Smooth muscle cell (in vitro differentiated cells): ENCODE measurements around the gene CASZ1. TPM values are rescaled to one million over a fixed set of nuclear protein-coding genes. Genes with fewer than 3 reads are reported as not detected.

ENCODE experiments used
- DNase-seq: peaks from one replicate; lab custom pipeline; 2025; ENCODE audit not compliant: unreplicated experiment; lab: John Stamatoyannopoulos, UW
- H2AFZ ChIP-seq: fragments of 200-600 bp; sonication (generic); 2 replicates; pipeline ENCODE4 v1.6.0; 2016; ENCODE audit warnings: antibody characterized with exemption, low read depth, mild to moderate bottlenecking
- H3F3A ChIP-seq: fragments of 200-600 bp; sonication (generic); 2 replicates; pipeline ENCODE4 v1.6.0; 2017; ENCODE audit warnings: antibody characterized with exemption, low read depth
- H3K27ac ChIP-seq: fragments of 200-600 bp; sonication (generic); 2 replicates; pipeline ENCODE4 v1.5.1; 2016; ENCODE audit warnings: low read depth, mild to moderate bottlenecking
- H3K27me3 ChIP-seq: fragments of 200-600 bp; sonication (generic); 2 replicates; pipeline ENCODE4 v1.6.1; 2016; ENCODE audit warnings: low read depth, mild to moderate bottlenecking
- H3K36me3 ChIP-seq: fragments of 200-600 bp; sonication (generic); 2 replicates; pipeline ENCODE4 v1.5.1; 2016; ENCODE audit warnings: low read depth
- H3K4me1 ChIP-seq: fragments of 200-600 bp; sonication (generic); 2 replicates; pipeline ENCODE4 v1.5.1; 2016; ENCODE audit warnings: low read depth
- H3K4me2 ChIP-seq: fragments of 200-600 bp; sonication (generic); 2 replicates; pipeline ENCODE4 v1.6.0; 2016; ENCODE audit warnings: mild to moderate bottlenecking
- H3K4me3 ChIP-seq: fragments of 200-600 bp; sonication (generic); 2 replicates; pipeline ENCODE4 v1.5.1; 2016; ENCODE audit warnings: mild to moderate bottlenecking
- H3K79me2 ChIP-seq: fragments of 200-600 bp; sonication (generic); 2 replicates; pipeline ENCODE4 v1.6.0; 2016; ENCODE audit warnings: low read depth, mild to moderate bottlenecking
- H3K9ac ChIP-seq: fragments of 200-600 bp; sonication (generic); 2 replicates; pipeline ENCODE4 v1.6.0; 2016; ENCODE audit warnings: low read depth
- H3K9me3 ChIP-seq: fragments of 200-600 bp; sonication (generic); replicated peaks from 2 replicates; pipeline ENCODE4 v1.5.1; 2016; ENCODE audit warnings: low read depth
- H4K20me1 ChIP-seq: fragments of 200-600 bp; sonication (generic); 2 replicates; pipeline ENCODE4 v1.6.0; 2016; ENCODE audit warnings: low read depth
- CTCF ChIP-seq: fragments of 200-600 bp; sonication (generic); IDR thresholded peaks from 2 replicates; pipeline ENCODE4 v1.5.1; 2017; ENCODE audit warnings: borderline replicate concordance, mild to moderate bottlenecking, antibody characterized with exemption; ENCODE audit not compliant: insufficient read depth, poor library complexity, severe bottlenecking
- WGBS: methylation state at CpG from one replicate; pipeline ENCODE4 v1.1.7; 2016; ENCODE audit warnings: low lambda C conversion rate; 5-methylcytosine and 5-hydroxymethylcytosine counted together
- polyA plus RNA-seq: library from polyadenylated mRNA; unstranded; fragments of >200 nt; fragmentation: Nextera tagmentation; extraction: Ambion mirVana; gene quantifications from 2 replicates; pipeline ENCODE4 v1.2.1, GENCODE V29; 2016
- total RNA-seq: library from RNA; depleted of rRNA; stranded (reverse); fragments of >200 nt; gene quantifications from 2 replicates; pipeline ENCODE4 v1.2.3, GENCODE V29; 2014

The CASZ1 gene
- total and polyA plus RNA-seq, 2 experiments from 2014 or later = 0.70 to 1.9 TPM

- WGBS = 85% methylated on average over 5 of the region's 5 CpGs
- DNase-seq = no peak
- H3K27ac ChIP-seq = no peak overlapping the region
- no peaks in the 10 kb centered on the region for H4K20me1 ChIP-seq
- no peaks in the 10 kb centered on the region for H3K36me3 ChIP-seq
- H3K4me2 ChIP-seq = no peak overlapping the region
- no peaks in the 10 kb centered on the region for H3F3A ChIP-seq
- no peaks in the 10 kb centered on the region for H3K79me2 ChIP-seq
- H3K4me3 ChIP-seq = no peak overlapping the region
- H3K9ac ChIP-seq = no peak overlapping the region
- H3K9me3 ChIP-seq = no peaks in the 10 kb centered on the region
- TF ChIP-seq CTCF = no peak
- no peak overlapping the region for H2AFZ ChIP-seq
- H3K4me1 ChIP-seq = no peaks in the 10 kb centered on the region
- H3K27me3 ChIP-seq = peaks cover 48% of the 10 kb centered on the region
Observed at GRCh38 chr1:10806966-10807365, 10.5 kb upstream of the CASZ1 start.

GRCh38 chr1:10803971-10804820, 7.8 kb upstream of the CASZ1 start:
- H2AFZ ChIP-seq = no peak overlapping the region
- H3K4me3 ChIP-seq = no peak overlapping the region
- 80% methylated on average over 21 of the region's 21 CpGs for WGBS
- H3K36me3 ChIP-seq = no peaks in the 10 kb centered on the region
- H3K27ac ChIP-seq = no peak overlapping the region
- H4K20me1 ChIP-seq = no peaks in the 10 kb centered on the region
- no peak for TF ChIP-seq CTCF
- no peak overlapping the region for H3K9ac ChIP-seq
- no peaks in the 10 kb centered on the region for H3K4me1 ChIP-seq
- DNase-seq = no peak
- peaks cover 64% of the 10 kb centered on the region for H3K27me3 ChIP-seq
- H3K9me3 ChIP-seq = no peaks in the 10 kb centered on the region
- no peaks in the 10 kb centered on the region for H3K79me2 ChIP-seq
- no peak overlapping the region for H3K4me2 ChIP-seq
- H3F3A ChIP-seq = no peaks in the 10 kb centered on the region

DNA sequence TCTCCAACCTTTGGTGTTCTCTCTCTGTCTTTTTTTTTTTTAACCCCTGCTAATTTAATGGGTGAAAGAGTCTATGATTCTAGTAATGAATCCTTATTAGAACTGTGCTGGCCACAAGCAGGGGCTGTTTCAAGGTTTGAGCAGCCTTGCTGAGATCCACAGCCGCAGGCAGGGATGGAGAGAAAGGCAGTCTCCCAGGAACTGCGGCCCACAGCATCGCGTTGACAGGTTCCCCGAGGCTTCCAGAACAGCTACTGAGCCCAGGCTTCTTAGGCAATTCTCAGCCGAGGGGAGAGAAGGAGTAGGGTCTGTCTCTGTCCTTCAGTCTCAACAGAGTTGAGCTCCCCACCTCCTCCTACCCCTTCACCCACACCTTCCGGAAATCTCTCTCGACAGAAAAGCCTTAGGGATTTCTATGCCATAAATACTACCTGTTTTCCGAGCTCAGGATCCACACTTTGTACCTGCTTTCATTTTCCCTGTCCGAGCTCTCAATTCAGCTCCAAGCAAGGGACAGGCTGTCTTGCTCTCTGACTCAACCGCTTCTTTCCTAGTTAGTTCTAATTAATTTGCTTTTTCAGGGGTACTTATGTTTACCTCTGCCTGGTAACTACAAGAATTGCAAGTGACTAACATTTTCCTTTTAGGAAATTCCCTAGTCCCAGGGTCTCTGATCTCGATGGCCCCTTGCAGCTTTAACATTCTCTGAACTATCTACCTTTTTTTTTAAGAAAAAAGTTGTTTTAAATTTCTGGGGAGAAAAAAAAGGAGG, 6.7 kb upstream of the CASZ1 start:
- no peak for TF ChIP-seq CTCF
- no peak overlapping the region for H3K9ac ChIP-seq
- H3K79me2 ChIP-seq = no peaks in the 10 kb centered on the region
- no peaks in the 10 kb centered on the region for H3K36me3 ChIP-seq
- peaks cover 62% of the 10 kb centered on the region for H3K27me3 ChIP-seq
- WGBS = 72% methylated on average over 12 of the region's 12 CpGs
- H3F3A ChIP-seq = no peaks in the 10 kb centered on the region
- H2AFZ ChIP-seq = no peak overlapping the region
- no peak overlapping the region for H3K4me3 ChIP-seq
- H3K4me2 ChIP-seq = no peak overlapping the region
- no peaks in the 10 kb centered on the region for H3K9me3 ChIP-seq
- no peak overlapping the region for H3K27ac ChIP-seq
- no peaks in the 10 kb centered on the region for H3K4me1 ChIP-seq
- DNase-seq = no peak
- no peaks in the 10 kb centered on the region for H4K20me1 ChIP-seq
